Measurements from ENCODE around the gene GTF2F2.
"Not testable (repeated sequence)": the region's sequence is repeated elsewhere in the genome, so short reads cannot be mapped to it uniquely, and the experiment has no call there.

Gene GTF2F2

DNA sequence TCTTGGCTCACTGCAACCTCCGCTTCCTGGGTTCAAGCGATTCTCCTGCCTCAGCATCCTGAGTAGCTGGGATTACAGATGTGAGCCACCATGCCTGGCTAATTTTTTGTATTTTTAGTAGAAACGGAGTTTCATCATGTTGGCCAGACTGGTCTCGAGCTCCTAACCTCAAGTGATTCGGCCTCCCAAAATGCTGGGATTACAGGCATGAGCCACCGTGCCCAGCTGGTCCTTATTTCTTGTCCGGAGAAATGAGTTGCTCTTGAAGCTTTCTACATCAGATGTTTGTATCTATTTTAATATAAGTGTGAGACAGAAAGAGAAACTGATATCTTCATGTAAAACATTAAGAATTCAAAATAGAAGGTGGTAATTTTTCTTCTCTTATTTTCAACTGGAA lies 124.4 kb downstream of the GTF2F2 start:
- not testable (repeated sequence) for DNase-seq (ENCODE audit: low read depth, low spot score)

- DNase-seq (ENCODE audit: low read depth, low spot score), result no peak
Measured at GRCh38 chr13:45249662-45250061, 129.4 kb downstream of the GTF2F2 start.

- DNase-seq (ENCODE audit: low read depth, low spot score), result no peak
Measured at GRCh38 chr13:45254396-45254795, 134.1 kb downstream of the GTF2F2 start.

- DNase-seq (ENCODE audit: low read depth, low spot score), result no peak
Measured at GRCh38 chr13:45255247-45255987, 135.1 kb downstream of the GTF2F2 start.

DNA sequence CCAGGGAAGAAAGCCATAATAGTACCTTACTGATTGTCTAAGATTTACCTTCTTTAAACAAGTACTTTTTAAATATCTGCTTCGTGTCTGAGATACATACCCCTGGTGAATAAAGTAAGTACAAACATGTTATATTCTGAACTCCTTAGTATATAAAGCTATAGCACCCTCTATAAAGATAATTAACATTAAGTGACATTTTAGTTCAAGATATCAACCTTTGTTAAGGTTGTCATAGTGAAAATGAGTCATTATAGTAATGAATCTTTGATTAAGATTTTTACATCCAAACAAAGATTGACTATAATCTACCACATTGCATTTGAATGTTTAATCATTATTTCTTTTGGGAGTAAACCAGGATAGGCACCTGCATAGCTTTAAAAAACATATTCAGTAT lies 135.9 kb downstream of the GTF2F2 start:
- DNase-seq (ENCODE audit: low read depth, low spot score), result no peak

DNA sequence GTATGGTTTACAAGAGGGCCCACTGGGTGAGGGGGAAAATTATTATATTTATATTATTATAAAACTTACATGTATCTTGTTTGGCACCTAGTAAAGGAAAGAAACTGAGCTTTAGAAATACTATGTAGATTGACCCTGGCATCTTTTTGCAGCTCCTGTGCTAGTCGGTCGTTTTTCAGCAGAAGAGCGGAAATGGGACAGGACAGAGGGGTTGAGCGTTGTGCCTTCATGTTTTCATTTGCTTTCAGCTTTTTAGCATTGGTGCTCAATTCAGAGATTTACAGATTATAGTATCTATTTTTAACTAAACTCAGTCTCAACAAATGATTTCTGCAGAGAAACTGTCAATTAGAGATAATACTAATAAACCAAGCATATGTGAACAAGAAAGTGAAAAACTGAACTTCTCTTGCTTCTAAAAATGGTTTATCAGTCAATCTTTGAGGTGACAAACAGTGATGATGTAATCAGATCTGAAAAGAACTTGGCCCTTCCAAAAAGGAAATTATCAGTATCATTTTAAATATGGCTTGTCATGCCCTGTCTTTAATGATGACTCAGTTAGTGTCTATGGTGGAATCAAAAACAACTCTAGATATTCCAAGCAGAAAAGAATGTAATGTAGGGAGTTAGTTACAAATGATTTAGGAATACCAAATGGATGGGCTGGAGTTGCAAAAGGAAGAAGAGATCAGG lies 137.5 kb downstream of the GTF2F2 start:
- no peak for DNase-seq (ENCODE audit: low read depth, low spot score)

DNA sequence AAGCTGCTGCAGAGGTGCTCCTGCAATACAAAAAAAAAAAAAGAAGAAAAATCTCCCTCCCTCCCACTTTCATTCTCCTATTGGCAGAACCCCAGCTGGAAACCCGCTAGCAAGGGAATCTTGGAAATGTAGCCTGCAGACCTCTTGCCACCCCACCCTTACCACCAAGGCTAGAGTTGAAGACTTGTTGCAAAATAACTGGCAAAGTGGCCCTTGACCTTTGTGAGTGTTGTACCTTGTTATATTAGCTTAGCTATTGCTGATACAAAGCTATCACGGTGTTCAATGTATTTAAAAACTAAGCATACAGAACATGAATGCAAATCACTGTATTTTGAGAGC lies 138.0 kb downstream of the GTF2F2 start:
- peak; percentile 61 for DNase-seq (ENCODE audit: low read depth, low spot score)

DNA sequence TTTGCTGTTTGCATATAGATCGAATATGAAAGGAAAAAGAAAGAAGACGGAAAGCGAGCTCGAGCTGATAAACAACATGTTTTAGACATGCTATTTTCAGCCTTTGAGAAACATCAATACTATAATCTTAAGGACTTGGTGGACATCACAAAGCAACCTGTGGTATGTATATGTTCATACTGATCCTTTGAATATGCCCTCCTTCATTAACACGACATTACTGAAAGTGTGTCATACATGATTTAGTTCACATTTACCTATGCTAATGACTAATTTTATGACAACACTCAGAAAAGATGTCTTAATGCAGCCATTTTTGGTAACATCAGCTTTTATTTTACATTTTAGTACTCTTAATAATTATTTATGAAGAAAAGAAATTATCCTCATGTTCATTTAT lies 146.9 kb downstream of the GTF2F2 start:
- no peak for DNase-seq (ENCODE audit: low read depth, low spot score)

DNA sequence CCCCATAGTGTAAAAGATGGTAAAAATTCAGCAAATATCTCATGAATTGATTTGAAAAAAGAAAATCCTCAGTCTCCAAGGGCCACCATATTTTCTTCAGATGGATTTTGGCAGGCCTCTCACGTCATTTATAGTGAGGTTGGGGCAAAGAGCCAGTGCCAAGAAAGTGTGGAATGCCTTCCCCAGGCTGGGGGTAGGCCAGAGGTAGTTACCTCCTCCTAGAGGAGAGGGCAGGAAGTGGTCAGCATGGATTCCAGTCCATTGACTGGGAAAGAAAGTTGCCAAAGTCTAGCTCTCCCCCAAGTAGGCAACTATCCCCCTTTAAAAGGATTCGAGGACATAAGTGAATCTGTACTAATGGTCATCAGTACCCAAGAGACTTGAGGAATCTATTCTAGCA lies 148.9 kb downstream of the GTF2F2 start:
- DNase-seq (ENCODE audit: low read depth, low spot score), result peak; percentile 68

GRCh38 chr13:45276913-45277312 lies 156.6 kb downstream of the GTF2F2 start:
- DNase-seq (ENCODE audit: low read depth, low spot score), result no peak

GRCh38 chr13:45278096-45278645 lies 157.9 kb downstream of the GTF2F2 start:
- DNase-seq (ENCODE audit: low read depth, low spot score), result no peak

DNA sequence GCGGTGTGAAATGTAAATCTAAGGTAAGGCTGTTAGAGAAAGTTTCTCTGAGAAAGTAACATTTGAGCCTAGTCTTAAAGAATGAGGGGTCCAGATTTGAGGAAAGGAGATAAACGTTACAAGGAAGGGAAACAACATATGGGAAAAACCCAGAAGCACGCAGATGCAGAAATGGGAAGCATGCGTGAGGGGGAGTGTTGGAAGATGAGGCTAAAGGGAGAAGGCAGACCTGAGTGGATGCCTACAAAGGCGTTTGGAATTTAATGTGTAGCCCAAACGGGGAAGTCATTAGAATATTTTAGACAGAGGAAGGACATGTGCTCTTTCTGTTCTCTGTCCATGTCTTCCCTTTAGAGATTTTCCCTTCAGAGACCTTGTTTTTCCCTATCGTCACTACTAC lies 159.7 kb downstream of the GTF2F2 start:
- DNase-seq (ENCODE audit: low read depth, low spot score), result no peak

DNA sequence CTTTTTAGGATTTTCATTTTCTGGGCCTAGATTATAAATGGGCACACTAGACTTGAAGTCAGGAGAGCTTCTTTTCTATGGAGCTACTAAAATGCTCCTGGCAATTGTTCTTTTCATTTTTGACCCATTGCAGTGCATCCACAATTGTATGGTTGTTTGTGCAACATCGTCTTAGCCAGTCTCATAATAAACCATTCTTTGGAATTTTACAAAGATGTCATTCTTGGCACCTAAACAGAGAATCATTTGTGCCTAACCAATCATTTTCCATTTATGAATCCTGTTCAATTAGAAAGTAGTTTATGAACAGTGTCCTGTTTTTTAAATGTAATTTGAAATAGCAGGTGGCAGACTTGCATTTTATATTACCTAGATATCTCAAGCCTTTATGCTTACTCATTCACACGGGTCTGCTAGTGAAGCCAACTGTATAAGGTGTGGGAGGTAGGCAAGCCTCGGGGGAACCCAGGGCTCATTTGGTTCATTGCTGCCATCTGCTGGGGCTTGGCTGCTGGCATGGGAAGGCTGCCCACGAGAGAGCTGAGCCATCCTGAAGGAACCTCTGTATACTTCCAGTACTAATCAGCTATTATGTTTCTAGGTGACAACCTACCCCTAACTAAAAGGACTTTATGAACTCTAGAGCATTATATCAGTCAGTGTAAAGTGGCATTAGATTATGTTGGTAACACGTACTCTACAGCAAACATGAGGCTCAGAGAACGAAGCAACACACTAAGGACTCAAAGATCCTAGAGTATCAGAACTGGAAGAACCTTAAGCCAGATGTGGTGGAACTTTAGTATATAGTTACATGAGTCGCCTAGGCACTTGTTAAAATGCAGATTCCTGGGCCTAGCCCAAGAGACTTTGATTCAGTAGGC lies 160.7 kb downstream of the GTF2F2 start:
- peak; percentile 94 for DNase-seq (ENCODE audit: low read depth, low spot score)

DNA sequence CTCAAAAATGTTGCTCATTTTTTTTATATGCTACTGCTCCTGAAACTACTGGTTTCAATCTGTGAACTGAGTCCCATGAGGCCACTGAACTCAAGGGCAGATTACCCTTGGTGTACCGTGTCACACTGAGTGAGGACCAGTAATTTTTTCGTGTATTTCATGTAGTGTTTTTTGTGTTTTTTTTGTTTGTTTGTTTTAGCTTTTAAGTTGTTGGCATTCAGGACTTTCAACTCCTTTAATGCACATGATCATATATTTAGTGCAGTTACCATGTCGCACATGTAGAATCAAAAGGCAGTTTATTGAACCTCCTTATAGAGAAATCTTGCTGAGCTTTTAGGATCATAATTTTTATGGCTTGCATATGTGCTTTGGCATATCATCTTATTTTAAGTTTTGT lies 162.7 kb downstream of the GTF2F2 start:
- no peak for DNase-seq (ENCODE audit: low read depth, low spot score)

GRCh38 chr13:45289936-45290563 lies 169.7 kb downstream of the GTF2F2 start:
- no peak for DNase-seq (ENCODE audit: low read depth, low spot score)

GRCh38 chr13:45292176-45292575 lies 171.9 kb downstream of the GTF2F2 start:
- DNase-seq (ENCODE audit: low read depth, low spot score), result peak; percentile 37

DNA sequence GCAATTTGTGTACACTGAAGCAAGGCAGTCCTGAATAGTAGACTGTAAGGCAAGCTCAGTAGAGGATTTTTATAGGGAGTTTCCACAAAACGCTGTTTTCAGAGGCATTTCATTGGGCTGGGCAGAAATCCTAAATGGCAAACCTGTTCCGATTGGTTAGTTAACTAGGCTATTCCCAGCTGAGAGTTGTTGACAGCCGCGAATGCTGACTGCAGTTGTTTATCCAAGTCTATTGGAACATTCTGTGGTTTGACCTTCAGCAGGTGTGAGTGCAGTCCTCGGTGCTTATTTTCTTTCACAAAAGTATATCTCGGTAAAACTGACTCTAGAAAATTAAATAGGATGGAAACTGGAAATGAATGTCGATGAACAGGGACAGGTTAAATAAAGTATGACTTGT lies 175.2 kb downstream of the GTF2F2 start:
- DNase-seq (ENCODE audit: low read depth, low spot score), result peak; percentile 31

DNA sequence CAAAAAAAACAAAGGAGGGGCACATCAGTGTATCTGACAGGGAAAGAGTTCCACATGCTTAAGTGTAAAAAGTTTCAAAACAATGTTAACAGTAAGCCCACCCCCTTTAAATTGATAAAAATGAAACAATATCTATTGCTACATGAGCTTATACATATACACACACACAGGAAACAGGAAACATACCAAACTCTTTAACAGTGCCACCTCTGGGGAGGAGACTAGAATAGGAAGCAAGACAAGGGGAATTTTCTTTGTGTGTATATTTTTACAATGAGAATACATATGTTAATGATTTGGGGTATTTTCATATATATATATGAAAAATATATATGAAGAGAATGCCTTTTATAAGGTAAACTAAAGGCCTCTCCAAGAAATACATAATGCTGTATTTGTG lies 175.9 kb downstream of the GTF2F2 start:
- no peak for DNase-seq (ENCODE audit: low read depth, low spot score)

- DNase-seq (ENCODE audit: low read depth, low spot score), result no peak
Measured at GRCh38 chr13:45297456-45298205, 177.3 kb downstream of the GTF2F2 start.

DNA sequence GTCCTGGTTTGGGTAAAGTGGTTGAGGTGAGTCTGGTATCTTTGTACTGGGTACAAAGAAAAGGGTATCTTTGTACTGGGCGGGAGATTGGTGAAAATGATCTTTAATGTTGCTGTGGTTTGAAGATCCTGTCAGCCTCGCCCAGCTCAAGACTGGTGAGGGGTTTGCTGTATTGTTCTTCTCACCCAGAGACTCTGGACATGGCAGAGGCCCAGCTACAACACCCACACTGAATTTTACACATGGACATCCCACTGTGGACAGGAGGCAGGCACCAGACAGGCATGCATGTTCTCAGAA lies 177.8 kb downstream of the GTF2F2 start:
- DNase-seq (ENCODE audit: low read depth, low spot score), result no peak

GRCh38 chr13:45298550-45298949 lies 178.2 kb downstream of the GTF2F2 start:
- not testable (repeated sequence) for DNase-seq (ENCODE audit: low read depth, low spot score)

All from astrocyte of the hippocampus (primary cell).